OCI-LY1 (cell line): ENCODE measurements around the gene MSH3.

ENCODE experiments used
- CTCF ChIP-seq: fragments of 200-600 bp; sonication (generic), shearing (Covaris generic); IDR thresholded peaks from 2 replicates; pipeline ENCODE4 v1.5.1; 2017; ENCODE audit warnings: mild to moderate bottlenecking, antibody characterized with exemption, low read length, moderate library complexity, mixed read lengths
- EZH2 ChIP-seq: fragments of 200-600 bp; sonication (generic), shearing (Covaris generic); IDR thresholded peaks from 2 replicates; pipeline ENCODE4 v1.8.0; 2017; ENCODE audit warnings: borderline replicate concordance, mixed run types, mild to moderate bottlenecking, antibody characterized with exemption, low read length, moderate library complexity, mixed read lengths

- TF ChIP-seq CTCF (no peak), EZH2 (no peak)
Measured at GRCh38 chr5:80705801-80706200, 51.3 kb downstream of the MSH3 start.
